ENCODE measurements around the gene GRIK4.

- TF ChIP-seq CTCF (IDR thresholded peaks at IDR 0.05) (no peak), POLR2A (IDR thresholded peaks at IDR 0.05) (no peak)
Measured at GRCh38 chr11:120536797-120537169, 25.2 kb downstream of the GRIK4 start.
